GM18526 (cell line): ENCODE measurements around the gene HCST.

Source experiments
- POLR2A ChIP-seq: IDR thresholded peaks from 3 replicates; pipeline ENCODE4 v1.6.1; 2011; ENCODE audit not compliant: insufficient read length; ENCODE audit errors: extremely low read depth

The HCST gene

DNA sequence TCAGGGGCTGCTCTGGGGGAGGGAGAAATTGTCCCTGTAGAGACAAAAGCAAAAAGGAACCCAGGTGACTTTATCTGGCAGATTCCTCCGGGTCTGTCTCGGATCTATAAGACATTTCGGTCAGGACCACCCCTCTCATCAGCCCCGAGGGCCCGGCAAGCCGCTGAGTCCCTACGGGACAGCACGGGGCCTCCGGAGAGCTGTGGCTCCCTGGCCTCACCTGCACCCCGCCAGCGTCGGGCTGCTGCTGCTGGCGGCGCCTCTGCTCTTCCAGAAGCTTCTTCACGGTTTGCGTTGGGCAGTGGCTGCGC is 3.9 kb upstream of the HCST start:
- TF ChIP-seq POLR2A: no peak

DNA sequence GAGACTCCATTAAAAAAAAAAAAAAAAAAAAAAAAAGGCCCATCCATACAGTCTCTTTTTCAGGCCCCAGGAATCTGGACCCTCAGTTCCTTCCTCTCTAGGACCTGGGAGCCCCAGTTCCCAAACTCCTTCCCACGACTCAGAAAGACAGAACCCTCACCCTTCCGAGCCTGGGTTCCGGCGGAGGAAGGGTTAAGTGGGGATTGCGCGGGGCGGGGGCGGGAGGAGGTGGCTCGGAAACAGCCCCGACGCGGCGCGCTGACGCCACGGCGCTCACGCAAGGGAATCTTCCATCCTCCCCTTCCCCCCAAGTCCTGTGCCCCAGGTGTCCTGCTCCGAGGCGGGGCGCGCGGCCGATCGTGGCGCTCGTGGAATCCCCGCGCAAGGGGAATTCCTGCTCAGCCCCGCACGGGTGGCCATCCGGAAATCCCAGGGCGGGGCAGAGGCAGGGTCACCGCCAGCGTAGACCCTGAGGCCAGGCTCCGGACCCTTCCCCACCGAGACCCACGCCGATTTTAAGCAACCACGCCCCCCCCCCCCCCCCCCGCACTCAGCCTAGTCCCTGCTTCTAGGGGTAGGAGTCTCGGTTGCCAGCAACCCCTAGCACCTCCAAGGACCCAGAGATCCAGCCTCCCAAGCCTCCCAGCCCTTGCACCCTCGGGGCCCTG is 2.6 kb upstream of the HCST start:
- no peak for TF ChIP-seq POLR2A

- TF ChIP-seq POLR2A: no peak
Measured at GRCh38 chr19:35901055-35901644, 1.2 kb upstream of the HCST start.

DNA sequence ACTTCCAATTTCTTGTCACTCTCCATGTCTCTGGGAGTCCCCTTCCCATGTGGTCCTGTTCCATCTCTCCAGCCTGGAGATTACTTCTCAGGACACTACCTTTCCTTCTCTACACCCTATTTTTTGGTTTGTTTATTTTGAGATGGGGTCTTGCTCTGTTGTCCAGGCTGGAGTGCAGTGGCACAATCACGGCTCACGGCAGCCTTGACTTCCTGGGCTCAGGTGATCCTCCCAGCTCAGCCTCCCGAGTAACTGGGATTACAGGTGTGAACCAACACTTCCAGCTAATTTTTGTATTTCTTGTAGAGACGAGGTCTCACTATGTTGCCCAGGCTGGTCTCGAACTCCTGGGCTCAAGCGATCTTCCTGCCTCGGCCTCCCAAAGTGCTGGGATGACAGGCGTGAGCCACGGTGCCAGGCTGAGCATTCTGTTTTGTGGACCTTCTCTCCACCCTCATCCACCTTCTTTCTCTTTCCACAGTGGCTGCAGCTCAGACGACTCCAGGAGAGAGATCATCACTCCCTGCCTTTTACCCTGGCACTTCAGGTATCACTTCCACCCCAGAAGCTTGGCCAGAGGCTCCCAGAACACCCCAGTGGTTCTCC is 644 bp downstream of the HCST start:
- no peak for TF ChIP-seq POLR2A

GRCh38 chr19:35903550-35904179 is 1.3 kb downstream of the HCST start:
- peak; percentile 79 for TF ChIP-seq POLR2A

- TF ChIP-seq POLR2A: no peak
Measured at GRCh38 chr19:35904311-35905068, 2.2 kb downstream of the HCST start.

- TF ChIP-seq POLR2A: no peak
Measured at GRCh38 chr19:35905178-35905727, 2.9 kb downstream of the HCST start.

DNA sequence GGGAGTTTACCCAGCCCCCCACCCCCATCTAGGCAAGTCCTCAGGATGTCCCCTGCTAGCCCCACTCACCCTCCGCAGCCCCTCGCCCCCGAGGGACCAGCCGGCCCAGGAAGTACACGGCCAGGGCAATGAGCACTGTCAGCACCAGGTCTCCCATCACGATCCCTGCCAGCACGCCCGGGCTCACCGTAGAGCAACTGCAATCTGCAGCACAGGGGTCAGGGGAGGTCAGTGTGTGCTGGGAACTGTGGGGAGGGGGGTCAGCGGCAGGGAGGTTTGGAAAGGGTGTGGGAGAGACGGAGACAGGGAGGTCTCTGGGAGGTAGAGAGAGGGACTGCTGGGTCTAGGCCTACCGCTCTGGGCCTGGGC is 5.0 kb downstream of the HCST start:
- TF ChIP-seq POLR2A: no peak

DNA sequence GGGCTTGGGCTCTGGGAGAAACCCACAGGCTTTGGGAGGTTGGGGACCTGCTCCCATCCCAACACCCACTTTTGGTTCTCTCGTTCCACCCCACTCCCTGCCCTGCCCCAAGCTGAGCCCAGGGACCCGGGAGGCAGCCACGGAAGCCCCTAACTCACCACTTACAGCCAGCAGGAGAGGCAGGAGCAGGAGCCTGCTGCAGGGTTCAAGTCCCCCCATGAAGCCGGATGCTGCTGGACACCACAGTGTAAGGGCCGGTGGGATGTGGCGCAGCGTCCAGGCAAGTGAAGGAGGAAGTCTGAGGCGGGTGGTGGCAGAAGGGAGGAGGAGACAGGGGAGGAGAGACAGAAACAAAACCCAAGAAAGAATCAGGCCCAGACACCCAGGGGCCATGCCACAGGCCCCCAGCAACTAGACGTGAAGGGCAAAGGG is 5.7 kb downstream of the HCST start, which contains the start of gene TYROBP:
TSS of gene TYROBP (minus strand) at position 286 of the 432 bp plus-strand sequence. CDS start at position 219, 67 bp downstream.
- TF ChIP-seq POLR2A: no peak

- peak; percentile 39 for TF ChIP-seq POLR2A
Measured at GRCh38 chr19:35908973-35909683, 6.8 kb downstream of the HCST start.

DNA sequence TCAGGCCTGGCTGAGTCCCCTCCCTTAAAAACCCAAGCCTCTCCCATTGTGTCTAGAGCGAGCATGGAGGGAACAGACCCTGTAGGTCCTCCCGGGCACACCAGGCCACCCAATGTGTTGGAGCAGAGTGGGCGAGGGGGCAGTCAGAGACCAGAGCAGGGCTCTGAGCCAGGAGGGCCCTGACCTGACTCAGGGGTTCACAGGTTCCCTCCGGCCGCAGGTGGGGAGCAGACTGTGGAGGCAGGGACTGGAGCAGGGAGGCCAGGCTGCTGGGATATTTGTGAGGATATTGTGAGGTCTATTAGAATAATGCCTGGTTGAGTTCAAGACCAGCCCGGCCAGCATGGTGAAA is 7.3 kb downstream of the HCST start:
- TF ChIP-seq POLR2A: no peak

GRCh38 chr19:35911173-35911572 is 8.8 kb downstream of the HCST start:
- TF ChIP-seq POLR2A: no peak

DNA sequence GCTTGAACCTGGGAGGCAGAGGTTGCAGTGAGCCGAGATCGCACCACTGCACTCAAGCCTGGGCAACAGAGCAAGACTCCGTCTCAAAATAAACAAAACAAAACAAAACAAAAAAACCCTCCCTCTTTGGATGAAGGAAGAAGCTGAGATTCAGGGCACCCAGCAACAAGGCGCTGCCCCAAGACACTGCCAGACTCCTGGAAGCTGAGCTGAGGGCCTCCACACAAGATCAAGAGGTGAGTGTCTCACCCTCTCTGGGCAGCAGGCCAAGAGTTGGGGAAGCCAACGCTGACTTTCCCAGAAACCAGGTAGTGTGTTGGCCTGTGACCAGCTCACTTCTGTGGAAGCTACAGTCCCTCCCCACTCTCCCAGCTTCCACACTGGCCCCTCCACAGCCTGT is 9.5 kb downstream of the HCST start:
- TF ChIP-seq POLR2A: no peak

GRCh38 chr19:35913589-35913988 is 11.3 kb downstream of the HCST start:
- TF ChIP-seq POLR2A: no peak

DNA sequence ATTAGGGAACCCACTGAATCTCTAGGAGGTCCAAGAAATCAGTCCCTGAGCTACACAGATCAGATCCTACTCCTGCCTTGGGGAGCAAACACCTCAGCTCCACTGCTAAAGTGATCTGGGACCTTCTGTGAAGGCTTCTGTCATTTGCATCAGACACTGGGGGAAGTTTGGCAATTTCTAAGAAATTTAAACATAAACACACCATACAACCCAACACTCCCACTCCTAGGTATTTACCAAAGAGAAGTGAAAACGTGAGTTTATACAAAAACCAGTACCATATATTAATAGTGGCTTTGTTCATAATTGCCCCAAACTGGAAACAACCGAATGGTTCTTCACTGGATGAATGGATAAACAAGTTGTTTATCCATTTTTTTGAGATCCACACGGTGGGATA is 13.1 kb downstream of the HCST start:
- no peak for TF ChIP-seq POLR2A
